ENCODE measurements around the gene LRIT2.

GRCh38 chr10:84188815-84189214, 36.5 kb downstream of the LRIT2 start:
- TF ChIP-seq CTCF (conservative IDR thresholded peaks at IDR 0.05; ENCODE audit: low read length) (no peak), EZH2phosphoT487 (IDR thresholded peaks at IDR 0.05; ENCODE audit: borderline replicate concordance, low read depth, low read length) (no peak)
